ENCODE results near the gene ANXA11.

ANXA11 gene

DNA sequence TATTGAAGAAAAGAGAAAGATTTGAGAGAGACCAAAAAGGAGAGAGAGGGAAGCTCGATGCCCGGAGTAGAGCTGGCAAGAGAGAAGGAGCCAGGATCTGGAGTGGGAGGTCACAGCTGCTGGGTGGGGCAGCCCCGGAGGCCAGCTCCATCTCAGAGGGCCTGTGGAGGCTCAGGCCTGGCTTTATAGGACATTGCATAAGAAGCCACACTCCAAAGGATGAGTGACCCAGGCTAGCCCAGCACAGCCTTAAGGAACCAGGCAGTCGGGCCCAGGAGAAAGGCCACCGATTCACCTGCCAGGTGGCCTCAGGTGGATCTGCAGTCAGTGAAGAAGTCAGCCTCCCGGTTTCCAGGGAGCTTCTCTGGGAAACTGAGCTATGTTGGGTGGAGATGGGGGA lies 72.1 kb downstream of the ANXA11 start:
- ChIA-PET CTCF (interaction anchor here (0.9 to 1.7 kb wide), 5 partner anchors 11 to 128 kb away, joined by 3 to 12 read pairs (median 3); no protein-coding TSS in a partner anchor), POLR2A (interaction anchor here (0.8 to 0.9 kb wide), 2 partner anchors 54 to 191 kb away, joined by 3 to 4 read pairs; partner anchors contain the start of gene TMEM254)
- DNase-seq (ENCODE audit: low read depth, low spot score), result no peak
- TF ChIP-seq, protein P1, sequence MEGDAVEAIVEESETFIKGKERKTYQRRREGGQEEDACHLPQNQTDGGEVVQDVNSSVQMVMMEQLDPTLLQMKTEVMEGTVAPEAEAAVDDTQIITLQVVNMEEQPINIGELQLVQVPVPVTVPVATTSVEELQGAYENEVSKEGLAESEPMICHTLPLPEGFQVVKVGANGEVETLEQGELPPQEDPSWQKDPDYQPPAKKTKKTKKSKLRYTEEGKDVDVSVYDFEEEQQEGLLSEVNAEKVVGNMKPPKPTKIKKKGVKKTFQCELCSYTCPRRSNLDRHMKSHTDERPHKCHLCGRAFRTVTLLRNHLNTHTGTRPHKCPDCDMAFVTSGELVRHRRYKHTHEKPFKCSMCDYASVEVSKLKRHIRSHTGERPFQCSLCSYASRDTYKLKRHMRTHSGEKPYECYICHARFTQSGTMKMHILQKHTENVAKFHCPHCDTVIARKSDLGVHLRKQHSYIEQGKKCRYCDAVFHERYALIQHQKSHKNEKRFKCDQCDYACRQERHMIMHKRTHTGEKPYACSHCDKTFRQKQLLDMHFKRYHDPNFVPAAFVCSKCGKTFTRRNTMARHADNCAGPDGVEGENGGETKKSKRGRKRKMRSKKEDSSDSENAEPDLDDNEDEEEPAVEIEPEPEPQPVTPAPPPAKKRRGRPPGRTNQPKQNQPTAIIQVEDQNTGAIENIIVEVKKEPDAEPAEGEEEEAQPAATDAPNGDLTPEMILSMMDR (IDR thresholded peaks at IDR 0.05; ENCODE audit: insufficient read depth, low read length, missing control alignments), result no peak
- peak overlapping the region; percentile 62 for H3K4me3 ChIP-seq (ENCODE audit: low read depth, low read length)

DNA sequence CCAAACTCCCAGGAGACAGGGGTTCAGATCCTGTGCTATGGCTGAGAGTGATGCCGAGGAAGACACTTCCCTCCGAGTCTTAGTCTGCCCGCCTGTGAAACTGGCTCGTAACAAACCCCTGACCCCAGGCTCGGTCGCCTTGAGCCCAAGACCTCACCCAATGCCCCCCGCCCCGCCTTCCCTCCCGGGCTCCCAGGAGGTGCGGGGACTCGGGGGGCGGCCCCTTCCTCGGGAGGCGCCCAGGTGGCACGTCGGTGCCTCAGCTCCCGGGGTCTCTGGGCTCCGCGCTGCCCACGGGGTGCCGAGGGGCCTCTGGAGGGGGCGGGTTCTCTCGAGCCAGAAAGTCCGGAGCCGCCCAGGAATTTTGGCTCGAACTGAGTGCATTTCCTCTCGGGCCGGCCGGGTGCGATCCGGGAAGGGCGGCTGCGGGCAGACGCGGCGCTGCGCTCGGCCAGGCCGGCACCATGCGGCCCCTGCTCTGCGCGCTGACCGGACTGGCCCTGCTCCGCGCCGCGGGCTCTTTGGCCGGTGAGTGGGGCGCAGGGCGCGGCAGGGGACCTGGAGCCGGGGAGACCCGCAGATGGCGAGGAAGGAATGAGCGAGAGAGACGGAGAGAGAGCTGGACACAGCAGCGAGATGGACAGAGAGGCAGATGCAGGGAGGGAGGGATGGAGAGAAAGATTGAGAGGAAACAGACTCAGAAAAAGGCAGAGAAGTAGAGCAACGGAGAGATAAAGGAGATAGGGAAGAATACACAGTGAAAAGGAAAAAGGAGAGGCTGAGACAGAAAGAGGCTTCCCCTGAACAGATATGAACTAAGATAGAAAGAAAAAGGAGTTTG lies 72.8 kb downstream of the ANXA11 start, which contains the start of gene PLAC9:
PLAC9 (plus strand) TSS at position 432 of the 841 bp plus-strand sequence; CDS start at position 465, 33 bp downstream.
- ChIA-PET CTCF (interaction anchor here (1.0 to 1.7 kb wide), 5 partner anchors 10 to 86 kb away, joined by 3 to 12 read pairs (median 5); no protein-coding TSS in a partner anchor), POLR2A (interaction anchor here (0.9 kb wide), 1 partner anchor 54 kb away, joined by 4 read pairs; the partner anchor contains the start of gene TMEM254)
- H3K4me3 ChIP-seq (ENCODE audit: low read depth, low read length), result peak within 1 kb of the TSS; percentile 62
- TF ChIP-seq, protein P1 (IDR thresholded peaks at IDR 0.05; ENCODE audit: insufficient read depth, low read length, missing control alignments), result no peak
- DNase-seq (ENCODE audit: low read depth, low spot score), result no peak

DNA sequence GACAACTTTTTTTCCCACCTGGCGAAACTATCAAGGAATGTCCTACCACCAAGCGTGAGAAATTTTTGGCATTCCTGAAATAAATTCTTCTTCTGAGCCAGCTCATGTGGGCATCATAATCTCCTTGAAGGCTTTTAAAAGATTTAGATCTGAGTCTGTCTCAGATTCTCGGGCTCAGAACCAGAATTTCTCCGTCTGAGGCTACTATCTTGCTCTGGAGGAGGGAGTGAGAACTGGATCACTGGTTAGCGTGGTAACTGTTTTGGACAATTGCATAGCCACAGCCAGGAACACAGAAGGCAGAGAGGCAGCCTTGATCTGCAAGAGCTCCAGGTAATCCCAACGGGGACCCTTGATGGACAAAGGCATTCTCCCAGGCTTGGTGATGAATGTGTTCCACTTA lies 73.8 kb downstream of the ANXA11 start:
- TF ChIP-seq, protein P1 (IDR thresholded peaks at IDR 0.05; ENCODE audit: insufficient read depth, low read length, missing control alignments), result no peak
- CTCF ChIA-PET, result interaction anchor here (0.7 to 1.6 kb wide), 4 partner anchors 12 to 28 kb away, joined by 3 to 8 read pairs (median 4); no protein-coding TSS in a partner anchor
- H3K4me3 ChIP-seq (ENCODE audit: low read depth, low read length), result no peak overlapping the region
- POLR2A ChIA-PET, result no interaction called here
- no peak for DNase-seq (ENCODE audit: low read depth, low spot score)

DNA sequence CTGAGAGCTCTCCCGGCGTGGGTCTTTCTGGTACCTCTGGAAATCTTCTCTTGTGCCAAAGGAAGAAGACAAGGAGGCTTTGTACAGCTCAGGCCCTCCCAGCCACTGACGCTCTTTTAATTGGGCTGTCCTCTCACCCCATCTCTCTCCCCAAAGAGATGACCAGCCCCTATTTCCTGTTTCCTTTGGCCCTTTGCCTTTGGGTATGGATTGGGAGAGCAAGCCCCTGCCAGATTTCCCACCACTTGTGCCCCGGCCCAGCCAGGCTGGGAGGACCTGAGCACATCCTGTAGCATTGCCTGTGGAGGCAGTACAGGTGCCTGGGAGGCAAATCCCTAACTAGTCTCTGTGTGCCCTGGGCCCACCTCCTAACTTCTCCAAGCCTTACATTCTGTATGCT lies 78.5 kb downstream of the ANXA11 start:
- ChIA-PET CTCF (no interaction called here), POLR2A (no interaction called here)
- H3K4me3 ChIP-seq (ENCODE audit: low read depth, low read length), result no peak overlapping the region
- TF ChIP-seq, protein P1 (IDR thresholded peaks at IDR 0.05; ENCODE audit: insufficient read depth, low read length, missing control alignments), result no peak
- no peak for DNase-seq (ENCODE audit: low read depth, low spot score)

DNA sequence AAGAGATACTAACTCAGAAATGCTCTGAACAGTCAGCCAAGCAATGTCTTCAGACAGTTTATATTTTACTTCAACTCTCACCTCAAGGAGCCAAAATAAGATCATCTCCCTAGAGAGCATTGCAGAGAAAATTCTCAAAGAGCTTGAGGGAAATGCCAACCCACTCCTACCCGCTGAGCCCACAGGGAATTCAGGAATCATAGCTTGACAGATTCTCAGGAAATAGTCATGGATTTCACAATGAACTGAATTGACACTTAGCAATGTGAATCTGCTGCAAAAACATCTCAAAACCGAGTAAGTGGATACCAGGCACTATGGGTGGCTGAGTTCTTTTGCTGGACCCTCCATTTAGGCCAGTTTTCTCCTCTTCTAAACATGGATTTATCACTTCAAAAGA lies 82.6 kb downstream of the ANXA11 start:
- ChIA-PET POLR2A (no interaction called here), CTCF (interaction anchor here (1.8 kb wide), 1 partner anchor 10 kb away, joined by 6 read pairs; the partner anchor contains the start of gene PLAC9)
- TF ChIP-seq, protein P1 (IDR thresholded peaks at IDR 0.05; ENCODE audit: insufficient read depth, low read length, missing control alignments), result no peak
- H3K4me3 ChIP-seq (ENCODE audit: low read depth, low read length), result no peak overlapping the region
- DNase-seq (ENCODE audit: low read depth, low spot score), result no peak

DNA sequence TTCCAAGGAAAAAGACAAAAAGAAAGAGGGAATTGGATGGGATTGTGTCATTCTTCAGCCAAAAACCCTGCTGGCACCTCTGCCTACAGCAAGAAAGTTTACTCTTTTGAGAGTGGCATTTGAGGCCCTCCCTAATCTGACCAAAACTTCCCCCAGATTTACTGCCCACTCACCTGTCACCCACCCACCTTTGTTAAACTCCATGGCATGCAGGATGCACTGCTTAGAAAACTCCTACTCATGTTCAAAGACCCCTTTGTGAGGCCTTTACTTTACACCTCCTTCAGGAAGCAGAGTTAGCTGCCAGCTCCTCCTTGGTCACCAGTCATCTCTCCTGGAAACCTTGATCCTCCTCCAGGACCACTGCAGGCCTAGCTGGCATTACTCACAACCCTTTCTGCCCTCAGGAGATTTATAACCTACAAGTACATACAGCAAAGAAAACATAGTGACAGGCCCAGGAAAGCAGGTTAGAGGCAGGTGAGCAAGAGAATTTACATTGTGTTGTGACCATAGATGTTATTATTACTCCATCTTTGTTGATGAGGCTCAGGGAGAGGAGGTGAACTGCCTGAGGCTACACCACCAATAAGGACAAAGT lies 83.1 kb downstream of the ANXA11 start:
- TF ChIP-seq, protein P1 (IDR thresholded peaks at IDR 0.05; ENCODE audit: insufficient read depth, low read length, missing control alignments), result no peak
- CTCF ChIA-PET, result interaction anchor here (1.2 to 1.8 kb wide), 2 partner anchors 11 to 100 kb away, joined by 3 to 6 read pairs; partner anchors contain the start of gene PLAC9
- no peak overlapping the region for H3K4me3 ChIP-seq (ENCODE audit: low read depth, low read length)
- POLR2A ChIA-PET, result no interaction called here
- no peak for DNase-seq (ENCODE audit: low read depth, low spot score)

Measured in AG04449 (cell line).